Measurements from ENCODE around the gene STOML1. TPM values are rescaled to one million over a fixed set of nuclear protein-coding genes. Genes with fewer than 3 reads are reported as not detected.

Gene STOML1
- total RNA-seq, 1 experiment from 2014 or later = 5.0 TPM

DNA sequence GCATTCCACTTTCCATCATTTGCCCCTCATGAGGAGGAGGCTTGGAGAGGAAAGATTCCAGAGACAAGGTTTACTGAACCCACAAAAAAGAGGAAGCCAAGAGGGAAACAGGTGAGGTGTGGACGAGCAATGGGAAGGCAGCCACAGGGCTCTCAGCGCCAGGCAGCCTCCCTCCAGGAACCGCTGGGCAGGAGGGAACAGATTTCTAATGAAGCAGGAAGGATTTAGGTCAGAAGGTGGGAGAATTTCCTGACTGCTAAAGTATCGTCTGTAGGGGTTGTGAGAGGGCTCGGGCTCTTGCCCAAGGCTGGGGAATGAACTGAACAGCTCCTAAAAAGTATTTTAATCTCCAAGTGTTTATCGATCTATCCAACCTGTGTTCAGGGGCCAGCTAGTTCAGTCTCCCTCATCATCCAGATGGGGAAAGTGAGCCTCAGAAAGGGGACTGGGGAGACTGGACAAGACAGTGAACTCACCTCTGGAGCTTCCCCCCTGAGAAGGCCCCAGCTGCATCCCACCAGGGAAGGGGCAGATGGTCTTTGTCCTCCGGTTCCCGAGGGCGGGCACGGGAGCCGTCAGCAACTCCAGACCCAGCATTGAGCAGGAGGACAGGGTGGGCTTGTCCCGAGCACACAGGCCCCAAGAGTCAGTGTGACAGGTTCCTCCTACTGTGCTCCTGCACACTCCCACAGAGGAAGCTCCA, 55.4 kb downstream of the STOML1 start:
- RAD21 ChIA-PET (ENCODE audit: low non-redundant PET in 1 of 2, low total read pairs in 2 of 2, uncharacterized antibody in 2 of 2, unreplicated experiment in 2 of 2) = no interaction called here
- TF ChIP-seq EGR1 (IDR thresholded peaks at IDR 0.05; ENCODE audit: low read depth) (no peak), FOSL1 (IDR thresholded peaks at IDR 0.05; ENCODE audit: low read depth) (no peak), EZH2 (IDR thresholded peaks at IDR 0.05) (no peak), POLR2A (IDR thresholded peaks at IDR 0.05; ENCODE audit: borderline replicate concordance, extremely low read depth, insufficient read depth, insufficient read length) (no peak), RAD21 (IDR thresholded peaks at IDR 0.05; ENCODE audit: low read depth) (no peak), POLR2AphosphoS5 (IDR thresholded peaks at IDR 0.05; ENCODE audit: low read depth, low read length) (no peak), SIN3A (IDR thresholded peaks at IDR 0.05; ENCODE audit: low read depth) (no peak), CBX3 (IDR thresholded peaks at IDR 0.05; ENCODE audit: low read depth) (no peak), MAX (IDR thresholded peaks at IDR 0.05) (no peak), CEBPB (IDR thresholded peaks at IDR 0.05; ENCODE audit: low read depth) (no peak), SP1 (IDR thresholded peaks at IDR 0.05; ENCODE audit: low read depth) (no peak), CTCF (IDR thresholded peaks at IDR 0.05 in 2 of 3, conservative IDR thresholded peaks at IDR 0.05 in 1 of 3; ENCODE audit: borderline replicate concordance in 1 of 3, insufficient read depth in 1 of 3, low read depth in 2 of 3, low read length in 2 of 3) (no peak), ELF1 (IDR thresholded peaks at IDR 0.05; ENCODE audit: borderline replicate concordance, low read depth) (no peak), JUND (IDR thresholded peaks at IDR 0.05) (no peak), EZH2phosphoT487 (IDR thresholded peaks at IDR 0.05; ENCODE audit: borderline replicate concordance) (no peak)
- TF ChIP-seq, protein P1, sequence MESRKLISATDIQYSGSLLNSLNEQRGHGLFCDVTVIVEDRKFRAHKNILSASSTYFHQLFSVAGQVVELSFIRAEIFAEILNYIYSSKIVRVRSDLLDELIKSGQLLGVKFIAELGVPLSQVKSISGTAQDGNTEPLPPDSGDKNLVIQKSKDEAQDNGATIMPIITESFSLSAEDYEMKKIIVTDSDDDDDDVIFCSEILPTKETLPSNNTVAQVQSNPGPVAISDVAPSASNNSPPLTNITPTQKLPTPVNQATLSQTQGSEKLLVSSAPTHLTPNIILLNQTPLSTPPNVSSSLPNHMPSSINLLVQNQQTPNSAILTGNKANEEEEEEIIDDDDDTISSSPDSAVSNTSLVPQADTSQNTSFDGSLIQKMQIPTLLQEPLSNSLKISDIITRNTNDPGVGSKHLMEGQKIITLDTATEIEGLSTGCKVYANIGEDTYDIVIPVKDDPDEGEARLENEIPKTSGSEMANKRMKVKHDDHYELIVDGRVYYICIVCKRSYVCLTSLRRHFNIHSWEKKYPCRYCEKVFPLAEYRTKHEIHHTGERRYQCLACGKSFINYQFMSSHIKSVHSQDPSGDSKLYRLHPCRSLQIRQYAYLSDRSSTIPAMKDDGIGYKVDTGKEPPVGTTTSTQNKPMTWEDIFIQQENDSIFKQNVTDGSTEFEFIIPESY (IDR thresholded peaks at IDR 0.05; ENCODE audit: extremely low read depth, insufficient replicate concordance, low read length) = no peak
- TF ChIP-seq, protein P2, sequence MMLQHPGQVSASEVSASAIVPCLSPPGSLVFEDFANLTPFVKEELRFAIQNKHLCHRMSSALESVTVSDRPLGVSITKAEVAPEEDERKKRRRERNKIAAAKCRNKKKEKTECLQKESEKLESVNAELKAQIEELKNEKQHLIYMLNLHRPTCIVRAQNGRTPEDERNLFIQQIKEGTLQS (IDR thresholded peaks at IDR 0.05) = no peak
- TF ChIP-seq, protein P3, sequence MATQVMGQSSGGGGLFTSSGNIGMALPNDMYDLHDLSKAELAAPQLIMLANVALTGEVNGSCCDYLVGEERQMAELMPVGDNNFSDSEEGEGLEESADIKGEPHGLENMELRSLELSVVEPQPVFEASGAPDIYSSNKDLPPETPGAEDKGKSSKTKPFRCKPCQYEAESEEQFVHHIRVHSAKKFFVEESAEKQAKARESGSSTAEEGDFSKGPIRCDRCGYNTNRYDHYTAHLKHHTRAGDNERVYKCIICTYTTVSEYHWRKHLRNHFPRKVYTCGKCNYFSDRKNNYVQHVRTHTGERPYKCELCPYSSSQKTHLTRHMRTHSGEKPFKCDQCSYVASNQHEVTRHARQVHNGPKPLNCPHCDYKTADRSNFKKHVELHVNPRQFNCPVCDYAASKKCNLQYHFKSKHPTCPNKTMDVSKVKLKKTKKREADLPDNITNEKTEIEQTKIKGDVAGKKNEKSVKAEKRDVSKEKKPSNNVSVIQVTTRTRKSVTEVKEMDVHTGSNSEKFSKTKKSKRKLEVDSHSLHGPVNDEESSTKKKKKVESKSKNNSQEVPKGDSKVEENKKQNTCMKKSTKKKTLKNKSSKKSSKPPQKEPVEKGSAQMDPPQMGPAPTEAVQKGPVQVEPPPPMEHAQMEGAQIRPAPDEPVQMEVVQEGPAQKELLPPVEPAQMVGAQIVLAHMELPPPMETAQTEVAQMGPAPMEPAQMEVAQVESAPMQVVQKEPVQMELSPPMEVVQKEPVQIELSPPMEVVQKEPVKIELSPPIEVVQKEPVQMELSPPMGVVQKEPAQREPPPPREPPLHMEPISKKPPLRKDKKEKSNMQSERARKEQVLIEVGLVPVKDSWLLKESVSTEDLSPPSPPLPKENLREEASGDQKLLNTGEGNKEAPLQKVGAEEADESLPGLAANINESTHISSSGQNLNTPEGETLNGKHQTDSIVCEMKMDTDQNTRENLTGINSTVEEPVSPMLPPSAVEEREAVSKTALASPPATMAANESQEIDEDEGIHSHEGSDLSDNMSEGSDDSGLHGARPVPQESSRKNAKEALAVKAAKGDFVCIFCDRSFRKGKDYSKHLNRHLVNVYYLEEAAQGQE (IDR thresholded peaks at IDR 0.05; ENCODE audit: low read depth) = no peak
- CTCF ChIA-PET = interaction anchor here (1.7 to 1.9 kb wide), 2 partner anchors 9 to 63 kb away, joined by 4 to 9 read pairs; no protein-coding TSS in a partner anchor
- ATAC-seq (no peak), DNase-seq (ENCODE audit: low read depth, low spot score) (no peak)
- Histone ChIP-seq H3K9ac (ENCODE audit: low read length) (no peak overlapping the region), H3K4me2 (ENCODE audit: low read length) (no peak overlapping the region), H3K9me2 (ENCODE audit: insufficient read depth) (no peaks in the 10 kb centered on the region), H2AFZ (ENCODE audit: low read depth, low read length, poor library complexity, severe bottlenecking) (no peak overlapping the region), H3K79me2 (ENCODE audit: insufficient read depth, low read length) (no peaks in the 10 kb centered on the region), H3K27ac (ENCODE audit: low read depth, low read length) (no peak overlapping the region), H3K9me3 (ENCODE audit: control insufficient read depth in 1 of 2, insufficient read depth in 1 of 2, low read depth in 1 of 2, low read length in 2 of 2) (no peaks in the 10 kb centered on the region), H3K27me3 (ENCODE audit: insufficient read depth, low read length) (no peaks in the 10 kb centered on the region), H3K4me3 (replicated peaks in 1 of 2; ENCODE audit: low read depth in 1 of 2, low read length in 2 of 2) (no peak overlapping the region), H4K20me1 (ENCODE audit: insufficient read depth) (no peaks in the 10 kb centered on the region), H3K4me1 (ENCODE audit: control insufficient read depth in 1 of 2, insufficient read depth in 2 of 2, low read length in 2 of 2) (peaks cover 0 to 13% of the 10 kb centered on the region in 2 experiments; a peak in 2 of 4 replicates), H3K36me3 (ENCODE audit: control insufficient read depth in 1 of 2, insufficient read depth in 2 of 2, low read length in 2 of 2) (no peaks in the 10 kb centered on the region)
- intact Hi-C loops (cut with micrococcal nuclease) = no loop called here
- no TSS peak for BruUV-seq (replicated peaks)
- POLR2A ChIA-PET = no interaction called here

Measured in HCT116 (cell line).